Caco-2 (cell line): ENCODE data around the gene ZNF593. TPM values are rescaled to one million over a fixed set of nuclear protein-coding genes. Genes with fewer than 3 reads are reported as not detected.

ENCODE experiments used
- BruUV-seq: library from RNA; stranded (reverse); fragments of 400-500 nt; replicated peaks from 2 replicates; lab custom pipeline; 2021; lab: Mats Ljungman, UMichigan
- CTCF ChIA-PET: fragments of 300-600 bp; sonication (Branson Sonifier 250); formaldehyde crosslinking; loops from one replicate; lab custom pipeline; 2022; ENCODE audit warnings: antibody characterized with exemption; lab: Charles Lee
- POLR2A ChIA-PET: fragments of 300-600 bp; sonication (Branson Sonifier 250); formaldehyde crosslinking; loops from one replicate; lab custom pipeline; 2022; ENCODE audit warnings: antibody characterized with exemption; lab: Charles Lee
- DNase-seq, 2 experiments: peaks; one replicate each; pipeline versions ENCODE4 v3.0.0 to v3.0.0-alpha.2; 2020 to 2022
- H3K27me3 ChIP-seq: replicated peaks from 2 replicates; pipeline ENCODE4 v1.6.0; 2011; ENCODE audit warnings: low read length; ENCODE audit not compliant: control insufficient read depth, insufficient read depth
- H3K36me3 ChIP-seq: 2 replicates; pipeline ENCODE4 v1.5.1; 2011; ENCODE audit warnings: low read length; ENCODE audit not compliant: control insufficient read depth, insufficient read depth
- H3K4me1 ChIP-seq: fragments of 250-450 bp; sonication (Bioruptor Pico); 2 replicates; pipeline ENCODE4 v1.5.1; 2020; ENCODE audit warnings: mild to moderate bottlenecking
- H3K4me3 ChIP-seq: 2 replicates; pipeline ENCODE4 v1.5.1; 2011; ENCODE audit warnings: low read depth, mild to moderate bottlenecking, control low read depth, low read length
- H3K9me3 ChIP-seq: fragments of 250-450 bp; sonication (Bioruptor Pico); 2 replicates; pipeline ENCODE4 v1.5.1; 2020; ENCODE audit warnings: mild to moderate bottlenecking, moderate library complexity
- H3K27ac Mint-ChIP-seq: one replicate; pipeline ENCODE4 v1.8.0; 2022; ENCODE audit warnings: mixed read lengths; ENCODE audit not compliant: unreplicated experiment
- H3K27me3 Mint-ChIP-seq: one replicate; pipeline ENCODE4 v1.8.0; 2022; ENCODE audit warnings: mixed read lengths; ENCODE audit not compliant: insufficient read depth, unreplicated experiment
- H3K36me3 Mint-ChIP-seq: one replicate; pipeline ENCODE4 v1.8.0; 2022; ENCODE audit warnings: mild to moderate bottlenecking, mixed read lengths; ENCODE audit not compliant: insufficient read depth, unreplicated experiment
- H3K4me1 Mint-ChIP-seq: one replicate; pipeline ENCODE4 v1.8.0; 2022; ENCODE audit warnings: low read depth, mixed read lengths; ENCODE audit not compliant: unreplicated experiment
- H3K4me3 Mint-ChIP-seq: one replicate; pipeline ENCODE4 v1.8.0; 2022; ENCODE audit warnings: mild to moderate bottlenecking, moderate library complexity, mixed read lengths; ENCODE audit not compliant: unreplicated experiment
- H3K9me3 Mint-ChIP-seq: one replicate; pipeline ENCODE4 v1.8.0; 2022; ENCODE audit warnings: mixed read lengths; ENCODE audit not compliant: unreplicated experiment
- CTCF ChIP-seq, 2 experiments: fragments of 200-600 bp in 1 of 2; IDR thresholded peaks; 1 replicate in 1 of 2; 2 replicates in 1 of 2; pipeline versions ENCODE4 v1.5.1 to v1.8.0; 2011 to 2022; ENCODE audit warnings: antibody characterized with exemption in 1 of 2, control low read depth in 1 of 2, inconsistent platforms in 1 of 2, low read depth in 1 of 2, low read length in 1 of 2, mild to moderate bottlenecking in 1 of 2, moderate library complexity in 1 of 2; ENCODE audit not compliant: insufficient read depth in 1 of 2, severe bottlenecking in 1 of 2, unreplicated experiment in 1 of 2
- intact Hi-C: fragments of 100-400 bp; cut with micrococcal nuclease; formaldehyde crosslinking; loops from one replicate; pipeline ENCODE4 v1.10.0; 2022; ENCODE audit not compliant: unreplicated experiment
- total RNA-seq: library from RNA; stranded (reverse); gene quantifications from 2 replicates; pipeline ENCODE4 v1.2.3, GENCODE V29; 2022

ZNF593 gene
- total RNA-seq, 1 experiment from 2014 or later = 50.0 TPM

GRCh38 chr1:26188477-26188876, 18.8 kb downstream of the ZNF593 start:
- DNase-seq = no peak
- Histone ChIP-seq H3K4me3 (no peak overlapping the region), H3K9me3 (no peaks in the 10 kb centered on the region), H3K4me1 (no peaks in the 10 kb centered on the region), H3K36me3 (no peaks in the 10 kb centered on the region; the same call in 1 of the 2 replicates), H3K27me3 (no peaks in the 10 kb centered on the region)
- Mint-ChIP-seq H3K9me3 (no peaks in the 10 kb centered on the region), H3K36me3 (peaks cover 5% of the 10 kb centered on the region), H3K27ac (no peak overlapping the region), H3K4me3 (no peak overlapping the region), H3K4me1 (peaks cover 14% of the 10 kb centered on the region), H3K27me3 (no peaks in the 10 kb centered on the region)
- intact Hi-C loops = no loop called here
- POLR2A ChIA-PET = no interaction called here
- no peak for TF ChIP-seq CTCF (IDR thresholded peaks at IDR 0.05; ENCODE audit: insufficient read depth in 1 of 2, low read depth in 1 of 2, low read length in 1 of 2, severe bottlenecking in 1 of 2, unreplicated experiment in 1 of 2)
- CTCF ChIA-PET = interaction anchor here (2.9 kb wide), 1 partner anchor 46 kb away, joined by 36 read pairs; the partner anchor contains the start of gene CEP85
- no TSS peak for BruUV-seq

GRCh38 chr1:26189331-26189730, 19.6 kb downstream of the ZNF593 start:
- Histone ChIP-seq H3K27me3 (no peaks in the 10 kb centered on the region), H3K36me3 (no peaks in the 10 kb centered on the region; the same call in 1 of the 2 replicates), H3K4me1 (no peaks in the 10 kb centered on the region), H3K4me3 (no peak overlapping the region), H3K9me3 (no peaks in the 10 kb centered on the region)
- Mint-ChIP-seq H3K27ac (no peak overlapping the region), H3K27me3 (no peaks in the 10 kb centered on the region), H3K9me3 (no peaks in the 10 kb centered on the region), H3K4me1 (peaks cover 14% of the 10 kb centered on the region), H3K36me3 (peaks cover 5% of the 10 kb centered on the region), H3K4me3 (no peak overlapping the region)
- ChIA-PET CTCF (interaction anchor here (1.5 to 2.9 kb wide), 2 partner anchors 12 to 45 kb away, joined by 4 to 36 read pairs; partner anchors contain the start of genes CEP85 and CNKSR1), POLR2A (no interaction called here)
- BruUV-seq = no TSS peak
- no peak for DNase-seq
- intact Hi-C loops = no loop called here
- no peak for TF ChIP-seq CTCF (IDR thresholded peaks at IDR 0.05; ENCODE audit: insufficient read depth in 1 of 2, low read depth in 1 of 2, low read length in 1 of 2, severe bottlenecking in 1 of 2, unreplicated experiment in 1 of 2)

GRCh38 chr1:26189751-26190275, 20.1 kb downstream of the ZNF593 start:
- intact Hi-C loops = loop anchor here (5.0 kb wide), 1 partner anchor 42 kb away; the partner anchor contains the start of gene CEP85
- no peaks in the 10 kb centered on the region for H3K9me3 ChIP-seq
- CTCF ChIA-PET = interaction anchor here (0.6 to 2.9 kb wide), 8 partner anchors 12 to 169 kb away, joined by 3 to 36 read pairs (median 4); partner anchors contain the start of genes CEP85, CNKSR1 and ZNF593
- H3K27me3 ChIP-seq = no peaks in the 10 kb centered on the region
- no peak for DNase-seq
- Mint-ChIP-seq H3K36me3 (peaks cover 5% of the 10 kb centered on the region), H3K4me1 (peaks cover 14% of the 10 kb centered on the region), H3K27me3 (no peaks in the 10 kb centered on the region), H3K4me3 (no peak overlapping the region), H3K9me3 (no peaks in the 10 kb centered on the region), H3K27ac (no peak overlapping the region)
- no TSS peak for BruUV-seq
- no peaks in the 10 kb centered on the region; the same call in 1 of the 2 replicates for H3K36me3 ChIP-seq
- no peak overlapping the region for H3K4me3 ChIP-seq
- TF ChIP-seq CTCF (IDR thresholded peaks at IDR 0.05; ENCODE audit: insufficient read depth in 1 of 2, low read depth in 1 of 2, low read length in 1 of 2, severe bottlenecking in 1 of 2, unreplicated experiment in 1 of 2) = no peak
- POLR2A ChIA-PET = no interaction called here
- H3K4me1 ChIP-seq = no peaks in the 10 kb centered on the region
